HG03469 (cell line): ENCODE data around the gene MFSD6L.

Experiments used
- ATAC-seq: cut with Tn5 transposase; IDR thresholded peaks from one replicate; pipeline ENCODE4 v1.9.1; 2021; ENCODE audit warnings: mild to moderate bottlenecking, moderate library complexity, moderate number of reproducible peaks; ENCODE audit not compliant: unreplicated experiment

The MFSD6L gene

DNA sequence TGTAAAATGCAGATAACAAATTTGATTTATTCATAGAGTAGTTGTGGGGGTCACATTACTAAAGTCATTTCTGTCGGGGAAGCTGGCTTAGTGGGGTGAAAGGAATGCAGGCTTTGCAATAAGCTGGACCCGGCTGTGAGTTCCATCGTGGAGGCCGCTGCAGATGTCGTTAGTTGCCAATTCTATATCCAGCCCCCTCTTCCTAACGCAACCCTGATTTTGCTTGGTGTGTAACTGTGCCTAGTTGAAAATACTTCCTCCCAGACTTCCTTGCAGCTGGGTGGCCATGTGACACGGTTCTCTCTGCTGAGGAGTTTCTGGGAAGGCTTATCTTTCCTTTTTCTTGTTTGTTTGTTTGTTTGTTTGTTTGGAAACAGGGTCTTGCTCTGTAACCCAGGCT lies 4.5 kb downstream of the MFSD6L start:
- ATAC-seq = no peak

DNA sequence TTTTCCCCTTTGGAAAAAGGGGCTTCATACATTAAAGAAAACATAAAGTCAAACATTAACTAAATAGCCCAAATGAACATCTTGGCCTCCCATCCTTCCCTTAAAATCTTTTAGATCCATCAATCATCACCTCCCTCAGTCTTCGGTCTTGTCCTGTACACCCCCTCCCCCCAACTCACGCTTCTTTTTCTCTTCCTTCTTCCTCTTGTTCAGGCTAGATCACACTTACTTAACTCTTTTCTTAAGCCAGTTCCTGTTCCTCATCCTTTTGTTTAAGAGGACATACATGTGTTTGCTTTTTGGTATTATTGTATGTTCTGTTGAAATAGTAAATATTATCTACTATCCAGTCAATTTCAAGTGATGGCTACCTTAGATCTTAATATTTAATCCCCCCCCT lies 5.5 kb downstream of the MFSD6L start:
- ATAC-seq = no peak

DNA sequence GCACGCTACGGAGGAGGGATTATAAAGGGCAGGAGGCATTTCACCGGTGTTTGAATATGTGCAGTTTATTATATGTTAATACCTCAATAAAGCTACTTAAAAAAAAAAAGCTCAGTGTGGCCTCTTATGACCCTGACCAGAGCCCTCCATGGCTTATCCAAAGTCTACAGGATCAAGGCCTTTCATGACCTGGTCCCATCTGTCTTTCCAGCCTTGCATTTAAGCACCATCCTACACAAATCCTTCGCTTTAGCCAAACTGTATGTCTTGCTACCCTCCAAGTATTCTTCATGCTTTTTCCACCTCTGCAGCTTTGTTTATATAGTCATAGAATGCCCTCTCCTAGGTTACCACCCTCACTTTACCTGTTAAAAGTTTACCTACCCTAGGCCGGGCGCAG lies 6.5 kb downstream of the MFSD6L start:
- no peak for ATAC-seq

DNA sequence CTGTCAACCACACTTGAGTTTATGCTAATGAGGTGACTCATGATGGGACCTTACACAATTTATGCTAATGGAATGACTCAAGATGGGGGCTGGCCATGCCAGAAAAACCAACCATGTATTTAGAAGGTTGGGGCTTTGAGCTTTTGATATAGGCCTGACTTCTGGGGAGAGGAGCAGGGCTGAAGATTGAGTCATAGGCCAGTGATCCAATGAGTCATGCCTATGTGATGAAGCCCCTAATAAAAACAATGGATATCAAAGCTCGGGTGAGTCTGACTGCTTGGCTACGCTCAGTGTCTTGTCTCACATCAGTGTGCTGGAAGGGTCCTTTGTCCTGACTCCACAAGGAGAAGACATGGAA lies 7.3 kb downstream of the MFSD6L start:
- ATAC-seq = no peak

DNA sequence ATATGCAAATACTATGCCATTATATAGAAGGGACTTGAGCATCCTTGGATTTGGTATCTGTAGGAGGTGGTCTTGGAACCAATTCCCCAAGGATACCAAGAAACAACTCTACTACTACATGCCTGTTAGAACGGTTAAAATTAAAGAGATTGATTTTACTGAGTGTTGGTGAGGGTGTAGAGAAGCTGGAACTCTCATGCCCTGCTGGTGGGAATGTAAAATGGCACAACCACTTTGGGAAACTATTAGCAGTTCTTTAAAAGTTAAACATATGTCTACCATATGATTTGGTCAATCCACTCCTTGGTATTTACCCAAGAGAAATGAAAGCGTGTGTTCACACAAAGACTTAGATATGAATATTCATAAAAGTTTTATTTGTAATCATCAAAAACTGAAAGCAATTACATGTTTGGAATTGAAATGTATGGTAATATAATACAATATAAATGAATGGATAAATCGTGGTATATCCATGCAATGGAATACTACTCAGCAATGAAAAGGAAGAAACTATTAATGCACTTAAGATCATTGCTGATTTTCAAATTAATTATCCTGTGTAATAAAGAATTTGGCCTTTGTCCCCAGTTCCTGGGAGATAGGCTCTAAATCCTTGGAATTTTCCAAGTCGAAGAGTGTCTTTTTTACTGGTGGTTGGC lies 7.8 kb downstream of the MFSD6L start:
- ATAC-seq = no peak

DNA sequence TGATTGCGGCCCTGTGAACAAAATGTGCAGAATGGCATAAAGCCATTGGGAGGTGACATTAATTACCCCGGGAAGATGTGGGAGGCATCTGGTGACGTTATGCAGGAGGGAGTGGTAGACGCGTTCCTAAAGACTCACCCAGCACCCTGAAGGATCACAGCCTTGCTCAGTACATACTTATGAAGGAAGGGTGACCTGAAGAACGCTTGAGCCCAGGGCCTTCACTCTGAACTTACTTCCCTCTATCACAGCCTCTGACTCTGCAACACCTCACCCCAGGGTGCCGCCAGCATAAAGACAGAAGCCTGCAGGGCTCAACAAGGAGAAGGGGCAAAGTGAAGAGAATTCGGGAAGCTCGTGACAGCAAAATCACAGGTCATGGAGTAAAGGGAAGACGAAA lies 9.4 kb downstream of the MFSD6L start:
- no peak for ATAC-seq

DNA sequence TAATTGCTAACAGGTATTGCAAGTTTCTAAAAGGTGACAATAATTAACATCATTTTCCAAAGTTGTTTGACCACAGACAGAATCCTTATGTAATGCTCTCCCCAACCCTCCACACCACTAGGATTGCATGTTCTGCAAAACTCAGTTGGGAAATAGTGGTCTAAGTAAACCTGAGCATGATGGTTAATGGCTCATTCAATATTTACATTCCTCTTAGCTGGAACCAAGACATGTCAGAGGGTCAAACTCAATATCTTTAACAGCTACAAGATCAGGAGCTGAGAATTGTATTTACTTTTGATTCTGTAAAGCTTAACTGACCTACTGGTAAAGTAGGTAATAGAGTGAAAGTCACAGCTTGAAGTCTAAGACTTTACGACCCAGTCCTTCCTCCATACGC lies 10.2 kb downstream of the MFSD6L start:
- ATAC-seq = no peak

DNA sequence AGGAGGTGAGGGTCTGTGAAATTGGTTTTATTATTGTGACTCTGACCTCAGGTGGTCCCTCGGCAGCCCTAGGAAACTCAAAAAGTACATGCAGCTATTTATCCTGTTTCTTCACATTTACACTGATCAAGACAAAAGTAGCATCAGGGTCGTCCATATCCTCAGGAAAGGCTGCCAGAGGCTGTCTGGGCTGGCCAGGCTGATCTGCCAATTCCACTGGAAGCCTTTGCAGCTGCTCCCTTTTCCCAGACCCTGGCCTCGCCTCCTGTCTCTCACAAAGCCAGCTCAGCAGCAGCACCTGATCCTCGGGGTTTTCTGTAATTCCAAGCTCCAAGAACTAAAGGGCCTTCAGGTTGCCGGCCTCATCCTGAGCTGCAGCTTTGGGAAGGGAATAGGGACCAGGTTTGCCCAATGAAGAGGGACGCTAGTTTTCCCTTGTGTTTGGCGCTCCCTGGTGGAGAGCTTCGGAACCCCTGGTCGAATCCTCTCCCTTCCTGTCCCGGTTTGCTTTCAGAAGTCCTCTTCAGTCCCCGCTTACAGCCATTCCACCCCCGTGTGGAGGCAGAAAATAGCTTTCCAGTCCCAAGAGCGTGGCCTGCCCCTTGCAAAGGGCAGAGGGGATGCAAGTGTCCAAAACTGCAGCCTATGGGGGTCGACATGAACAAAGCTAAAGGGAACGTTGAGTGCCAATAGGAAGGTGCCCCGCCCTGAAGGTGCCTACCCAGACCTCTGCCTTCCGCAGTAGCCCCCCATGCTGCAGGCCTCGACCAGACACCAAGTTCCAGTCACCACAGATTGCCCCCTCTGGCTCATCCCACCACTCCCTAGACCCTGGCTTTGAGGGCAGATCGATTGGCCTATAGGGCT lies 13.4 kb downstream of the MFSD6L start:
- no peak for ATAC-seq

DNA sequence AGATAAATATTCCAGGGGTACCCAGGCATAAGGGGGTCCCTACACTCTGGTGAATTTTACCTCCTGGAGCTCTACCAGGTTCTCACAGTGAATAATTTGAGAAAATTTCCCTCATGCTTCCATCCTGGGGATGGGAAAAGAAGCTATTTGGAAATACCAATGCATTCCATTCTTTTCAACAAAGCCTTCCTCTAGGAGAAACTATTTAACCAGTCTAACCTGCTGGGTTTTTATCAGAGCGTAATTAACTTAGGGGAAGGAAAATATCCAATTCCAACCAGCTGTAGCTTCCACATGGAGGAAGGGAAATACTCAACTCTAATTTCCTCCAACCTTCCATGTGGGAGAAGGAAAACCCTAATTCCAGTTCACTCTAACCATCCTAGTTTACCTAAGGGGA lies 17.0 kb downstream of the MFSD6L start:
- ATAC-seq = no peak

DNA sequence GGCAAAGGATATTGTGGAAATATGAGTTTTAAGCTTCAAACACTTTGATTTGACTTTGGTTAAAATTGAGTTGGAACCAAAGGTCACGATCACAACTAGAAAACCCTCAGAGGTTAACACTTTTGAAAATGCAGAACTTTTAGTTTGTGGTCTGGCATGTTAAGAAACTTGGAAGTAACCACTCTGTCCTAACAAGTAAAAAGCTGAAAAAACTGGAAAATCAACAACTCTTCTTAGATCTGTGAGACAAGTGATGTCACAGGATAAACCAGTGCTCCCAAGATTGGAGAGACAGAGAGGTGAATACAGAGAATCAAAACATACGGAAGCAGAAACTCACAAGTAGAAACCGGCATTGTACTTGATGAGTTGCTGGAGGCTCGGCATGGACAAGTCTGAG lies 17.4 kb downstream of the MFSD6L start:
- ATAC-seq = no peak

DNA sequence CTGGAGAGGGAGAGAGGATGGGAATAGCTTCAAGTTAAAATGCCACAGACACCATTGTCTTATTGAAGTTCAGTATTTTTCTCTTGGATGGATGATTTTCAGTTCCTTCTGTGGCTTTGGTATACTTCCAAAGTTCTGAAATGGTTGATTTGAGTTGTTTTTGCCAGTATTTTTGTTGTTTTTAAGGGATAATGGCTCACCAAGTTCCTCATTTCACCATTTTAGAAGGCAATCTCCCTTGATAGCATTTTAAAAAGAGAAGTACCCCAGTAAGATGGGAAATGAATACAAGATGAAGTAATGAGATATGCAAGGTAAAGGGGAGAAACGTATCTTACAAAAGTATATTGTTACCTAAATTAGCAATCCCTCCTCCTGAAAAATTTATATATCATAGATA lies 22.3 kb downstream of the MFSD6L start:
- no peak for ATAC-seq

DNA sequence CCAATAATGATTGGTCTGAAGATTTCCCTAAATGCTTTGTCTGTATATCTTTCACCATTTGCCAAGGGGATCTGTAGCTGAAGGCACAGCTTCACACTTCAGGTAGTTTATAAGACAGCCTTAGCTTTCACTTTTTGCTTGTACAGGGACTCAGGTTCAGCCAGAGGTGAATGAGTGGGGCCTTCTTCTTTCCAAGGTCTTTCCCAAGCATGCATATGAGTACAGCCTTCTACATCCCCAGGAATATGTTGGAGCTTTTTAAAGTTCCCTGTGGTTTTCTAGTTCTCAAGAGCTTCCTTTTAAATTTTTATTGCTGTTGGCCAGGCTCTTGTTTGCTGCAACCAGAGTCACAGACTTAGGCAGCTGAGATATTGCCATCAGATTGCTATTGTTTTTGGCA lies 22.9 kb downstream of the MFSD6L start:
- no peak for ATAC-seq

DNA sequence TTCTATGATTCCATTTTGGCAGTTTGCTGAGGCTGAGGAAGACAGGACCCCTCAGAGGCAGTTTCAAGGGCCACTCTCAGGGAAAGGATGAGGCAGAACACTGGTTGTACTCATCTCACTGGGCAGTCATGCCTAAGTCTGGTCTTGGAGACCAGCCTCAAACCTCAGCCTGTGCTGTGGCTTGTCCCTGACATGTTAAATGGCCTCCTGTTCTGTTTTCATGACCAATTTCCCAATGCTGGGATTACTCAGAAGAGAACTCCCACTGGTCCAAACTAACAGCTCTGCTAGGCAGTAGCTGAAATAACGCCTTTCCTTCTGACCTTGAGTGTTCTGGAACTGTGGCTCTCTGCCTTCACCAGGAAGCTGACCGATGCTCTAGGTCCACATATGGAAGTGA lies 32.4 kb downstream of the MFSD6L start:
- ATAC-seq = no peak

DNA sequence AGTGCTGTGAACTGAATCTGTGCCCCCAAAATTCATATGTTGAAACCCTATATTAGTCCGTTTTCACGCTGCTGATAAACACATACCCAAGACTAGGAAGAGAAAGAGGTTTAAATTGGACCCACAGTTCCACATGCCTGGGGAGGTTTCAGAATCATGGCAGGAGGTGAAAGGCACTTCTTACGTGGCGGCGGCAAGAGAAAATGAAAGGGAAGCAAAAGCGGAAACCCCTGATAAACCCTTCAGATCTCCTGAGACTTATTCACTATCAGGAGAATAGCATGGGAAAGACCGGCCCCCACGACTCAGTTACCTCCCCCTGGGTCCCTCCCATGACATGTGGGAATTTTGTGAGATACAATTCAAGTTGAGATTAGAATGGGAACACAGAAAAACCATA lies 37.2 kb downstream of the MFSD6L start:
- no peak for ATAC-seq

DNA sequence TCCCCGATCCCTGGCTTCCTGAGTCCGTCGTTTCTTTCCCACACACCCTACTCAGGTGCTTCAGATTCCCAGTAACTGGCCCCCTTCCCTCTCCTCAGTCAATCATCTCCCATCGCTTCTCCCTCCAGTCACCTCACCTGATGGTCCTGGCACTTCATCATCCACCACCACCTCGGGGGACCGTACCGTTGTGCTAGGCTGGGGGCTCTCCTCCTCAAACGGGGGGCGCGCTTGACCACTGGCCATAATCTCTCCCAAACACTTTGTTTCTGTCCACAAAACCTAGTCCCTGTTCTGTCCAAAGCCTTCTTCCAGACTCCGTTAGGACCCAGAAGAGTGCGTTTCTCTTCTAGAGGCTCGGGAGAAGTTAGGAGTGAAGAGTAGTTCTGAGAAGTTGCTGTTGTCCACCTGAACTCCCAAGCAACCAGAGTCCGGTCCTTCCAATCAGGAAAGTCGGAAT lies 41.0 kb downstream of the MFSD6L start, which contains the start of gene SPDYE4:
Gene SPDYE4 (minus strand): TSS at position 410 of the 460 bp plus-strand sequence. CDS start 164 bp downstream, at position 246.
- ATAC-seq = no peak

DNA sequence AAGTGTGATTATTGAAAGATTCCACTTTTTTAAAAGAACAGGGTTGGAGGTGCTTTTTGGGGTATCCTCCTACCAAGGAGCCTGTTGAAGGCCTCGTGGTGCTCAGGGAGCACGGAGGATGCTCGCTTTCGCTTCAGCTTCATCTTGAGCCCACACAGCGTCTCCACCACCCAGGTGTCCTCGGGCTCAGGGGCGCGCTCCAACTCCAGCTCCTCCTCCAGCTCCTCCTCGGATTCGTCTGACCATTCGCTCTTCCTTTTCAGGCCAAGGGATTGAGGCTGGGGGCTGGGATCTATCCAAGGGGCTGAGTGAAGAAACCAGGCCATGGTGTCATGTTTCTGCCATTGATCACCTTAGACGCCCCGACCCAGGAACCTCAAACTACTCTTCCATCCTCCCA lies 42.0 kb downstream of the MFSD6L start:
- ATAC-seq = no peak

DNA sequence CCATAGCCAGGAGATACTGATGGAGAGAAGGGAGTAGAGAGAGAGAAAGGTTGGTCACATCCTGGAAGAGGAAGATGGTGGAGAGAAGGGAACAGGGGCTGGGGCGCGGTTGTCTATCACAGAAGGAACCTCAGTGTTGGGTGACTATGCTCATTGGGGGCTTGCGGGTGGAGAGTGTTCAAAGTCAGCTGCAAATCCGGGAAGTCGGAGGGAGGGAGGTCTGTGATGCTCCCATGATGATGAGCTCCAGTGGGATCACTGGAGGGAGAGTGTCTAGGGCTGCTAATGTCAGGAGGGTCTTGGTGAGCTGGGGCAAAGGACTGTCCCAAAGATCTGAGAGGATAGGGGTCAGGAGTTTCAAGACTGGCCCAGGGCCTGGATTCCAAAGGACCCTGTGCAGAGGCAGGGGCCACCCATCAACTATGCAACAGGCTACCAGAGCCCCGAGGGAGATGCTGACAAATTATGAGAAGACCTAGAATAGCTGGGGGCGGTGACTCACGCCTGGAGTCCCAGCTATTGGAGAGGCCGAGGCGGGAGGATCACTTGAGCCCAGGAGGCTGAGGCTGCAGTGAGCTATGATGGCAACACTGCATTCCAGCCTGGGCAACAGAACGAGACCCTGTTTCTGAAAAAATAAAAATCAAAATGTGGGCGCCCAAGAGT lies 43.4 kb downstream of the MFSD6L start:
- ATAC-seq = no peak

DNA sequence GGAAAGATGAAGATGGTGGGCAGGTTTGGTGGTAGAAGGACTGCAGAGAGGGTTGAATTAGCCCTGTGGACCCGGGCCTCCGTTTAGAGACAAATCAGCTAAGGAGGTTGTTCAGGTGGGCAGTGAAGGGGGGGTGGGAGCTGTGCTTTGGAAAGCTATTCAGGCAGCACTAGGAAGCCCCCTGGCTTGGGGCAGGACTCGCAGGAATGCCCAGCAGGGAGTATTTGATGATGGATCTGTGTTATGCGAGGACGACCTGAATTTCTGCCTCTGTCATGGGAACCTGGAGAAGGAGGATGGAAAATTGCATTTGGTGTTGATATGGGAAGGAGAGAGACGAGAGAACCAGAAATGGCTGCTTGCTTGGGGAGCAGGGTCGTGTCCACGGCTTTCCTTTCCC lies 44.3 kb downstream of the MFSD6L start:
- no peak for ATAC-seq

DNA sequence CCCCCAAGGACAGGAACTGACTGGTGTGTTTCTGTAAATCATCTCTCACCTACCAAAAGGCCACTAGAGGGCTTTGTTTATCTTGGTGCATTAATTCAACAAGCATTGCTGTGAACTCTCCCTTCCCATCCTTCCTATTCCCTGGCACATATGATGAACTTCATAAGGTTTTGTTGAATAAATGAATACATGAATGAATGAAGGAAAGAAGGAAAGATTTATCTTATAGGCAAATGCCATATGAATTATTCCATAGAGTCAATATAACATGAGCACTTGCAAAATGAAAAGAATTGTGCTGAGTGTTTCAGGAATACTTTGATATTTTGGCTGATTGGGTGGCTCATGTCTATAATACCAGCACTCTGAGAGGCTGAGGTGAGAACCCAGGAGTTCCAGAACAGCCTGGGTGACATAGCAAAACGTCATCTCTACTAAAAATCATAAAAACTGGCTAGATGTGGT lies 45.2 kb downstream of the MFSD6L start:
- ATAC-seq = no peak

DNA sequence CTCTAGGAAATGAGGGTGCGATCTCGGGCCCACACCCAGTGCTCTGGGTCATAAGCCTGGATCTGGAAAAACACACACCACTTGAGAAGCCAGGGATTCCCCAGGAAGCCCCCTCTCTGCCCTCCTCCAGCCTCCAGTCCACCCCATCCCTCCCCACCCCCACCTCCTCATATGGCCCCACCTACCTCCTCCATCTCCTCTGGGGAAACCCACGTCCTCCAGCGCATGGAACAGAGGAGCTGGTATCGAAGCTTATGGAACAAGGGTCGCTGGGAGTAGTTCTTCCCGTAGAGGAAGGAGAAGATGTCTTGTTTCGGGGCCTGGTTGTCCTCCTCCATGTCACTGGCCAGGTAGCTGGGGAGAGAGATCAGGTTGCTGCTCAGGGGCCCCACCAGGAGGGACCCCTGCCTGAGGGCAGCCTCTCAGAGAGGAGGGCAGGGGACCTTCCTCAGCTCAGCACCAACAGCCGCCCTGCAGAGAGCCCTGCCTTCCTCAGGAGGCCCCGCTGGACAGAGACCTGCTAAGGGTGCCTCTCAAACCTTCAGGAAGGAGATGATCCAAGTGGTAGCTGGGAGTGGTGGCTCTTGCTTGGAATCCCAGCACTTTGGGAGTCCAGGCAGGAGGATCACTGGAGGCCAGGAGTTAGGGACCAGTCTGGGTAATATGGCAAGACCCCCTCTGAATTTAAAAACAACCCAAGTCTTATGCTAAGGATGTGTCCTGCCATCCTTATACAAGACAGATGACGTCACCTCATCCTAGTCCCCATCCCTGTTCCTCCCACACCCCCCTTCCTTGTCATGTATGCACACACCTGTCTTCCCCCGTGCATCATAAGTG lies 45.8 kb downstream of the MFSD6L start:
- ATAC-seq = no peak

DNA sequence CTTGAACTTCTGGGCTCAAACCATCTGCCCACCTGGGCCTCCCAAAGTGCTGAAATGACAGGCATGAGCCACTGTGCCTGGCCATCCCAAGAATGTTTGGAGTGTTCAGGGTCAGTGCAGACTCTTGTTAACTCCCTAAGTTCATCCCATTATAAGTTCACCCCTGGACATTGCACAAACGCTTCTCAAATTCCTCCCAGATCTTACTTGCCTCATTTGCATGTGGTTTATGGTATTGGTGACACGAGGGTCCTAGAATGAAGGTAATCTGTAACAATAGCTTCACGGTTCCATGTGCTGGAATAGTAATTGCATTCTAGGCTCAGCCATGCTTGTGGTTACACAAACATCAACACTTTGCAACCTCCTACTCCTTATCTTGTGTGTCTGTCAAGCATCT lies 49.5 kb downstream of the MFSD6L start:
- ATAC-seq = no peak
